ENCODE results near the gene SEL1L3. TPM values are rescaled to one million over a fixed set of nuclear protein-coding genes. Genes with fewer than 3 reads are reported as not detected.
"Not testable (repeated sequence)": the region's sequence is repeated elsewhere in the genome, so short reads cannot be mapped to it uniquely, and the experiment has no call there.

Gene SEL1L3
- total RNA-seq, 2 experiments from 2014 or later, result 62.3 to 65.5 TPM

- Mint-ChIP-seq H3K4me3 (no peak overlapping the region), H3K27me3 (ENCODE audit: low read depth) (peaks cover 2% of the 10 kb centered on the region), H3K9me3 (ENCODE audit: insufficient read depth) (no peaks in the 10 kb centered on the region), H3K4me1 (ENCODE audit: low read depth) (peaks cover 5% of the 10 kb centered on the region), H3K36me3 (ENCODE audit: low read depth) (no peaks in the 10 kb centered on the region), H3K27ac (no peak overlapping the region)
- DNase-seq (no peak), ATAC-seq (no peak)
- ChIA-PET CTCF (no interaction called here), POLR2A (no interaction called here)
These were observed 12.5 kb upstream of the SEL1L3 start for GRCh38 chr4:25875281-25875745.

- H3K27me3 Mint-ChIP-seq (ENCODE audit: low read depth), result peaks cover 1% of the 10 kb centered on the region
- no peaks in the 10 kb centered on the region for H3K36me3 Mint-ChIP-seq (ENCODE audit: low read depth)
- no peak for DNase-seq
- H3K4me1 Mint-ChIP-seq (ENCODE audit: low read depth), result peaks cover 5% of the 10 kb centered on the region
- CTCF ChIA-PET, result no interaction called here
- H3K27ac Mint-ChIP-seq, result no peak overlapping the region
- POLR2A ChIA-PET, result no interaction called here
- no peak overlapping the region for H3K4me3 Mint-ChIP-seq
- no peaks in the 10 kb centered on the region for H3K9me3 Mint-ChIP-seq (ENCODE audit: insufficient read depth)
- no peak for ATAC-seq
These were observed 11.9 kb upstream of the SEL1L3 start for GRCh38 chr4:25874655-25875054.

- H3K4me3 Mint-ChIP-seq, result no peak overlapping the region
- H3K9me3 Mint-ChIP-seq (ENCODE audit: insufficient read depth), result no peaks in the 10 kb centered on the region
- no peak for DNase-seq
- H3K36me3 Mint-ChIP-seq (ENCODE audit: low read depth), result no peaks in the 10 kb centered on the region
- no peak for ATAC-seq
- H3K27ac Mint-ChIP-seq, result no peak overlapping the region
- CTCF ChIA-PET, result no interaction called here
- POLR2A ChIA-PET, result no interaction called here
- no peaks in the 10 kb centered on the region for H3K27me3 Mint-ChIP-seq (ENCODE audit: low read depth)
- peaks cover 5% of the 10 kb centered on the region for H3K4me1 Mint-ChIP-seq (ENCODE audit: low read depth)
These were observed 10.9 kb upstream of the SEL1L3 start for GRCh38 chr4:25873632-25874129.

- Mint-ChIP-seq H3K9me3 (ENCODE audit: insufficient read depth) (no peaks in the 10 kb centered on the region), H3K4me1 (ENCODE audit: low read depth) (peaks cover 5% of the 10 kb centered on the region), H3K27ac (no peak overlapping the region), H3K36me3 (ENCODE audit: low read depth) (no peaks in the 10 kb centered on the region), H3K27me3 (ENCODE audit: low read depth) (no peaks in the 10 kb centered on the region), H3K4me3 (no peak overlapping the region)
- POLR2A ChIA-PET, result no interaction called here
- ATAC-seq (no peak), DNase-seq (no peak)
- CTCF ChIA-PET, result no interaction called here
These were observed 10.3 kb upstream of the SEL1L3 start for GRCh38 chr4:25872851-25873631.

- H3K27ac Mint-ChIP-seq, result no peak overlapping the region
These were observed 7.3 kb upstream of the SEL1L3 start for GRCh38 chr4:25870081-25870480.

GRCh38 chr4:25867781-25868294 lies 5.0 kb upstream of the SEL1L3 start:
- H3K4me1 Mint-ChIP-seq (ENCODE audit: low read depth), result peaks cover 8% of the 10 kb centered on the region
- no peaks in the 10 kb centered on the region for H3K27me3 Mint-ChIP-seq (ENCODE audit: low read depth)
- ATAC-seq (no peak), DNase-seq (no peak)
- no peaks in the 10 kb centered on the region for H3K36me3 Mint-ChIP-seq (ENCODE audit: low read depth)
- no peaks in the 10 kb centered on the region for H3K9me3 Mint-ChIP-seq (ENCODE audit: insufficient read depth)
- H3K4me3 Mint-ChIP-seq, result no peak overlapping the region
- no peak overlapping the region for H3K27ac Mint-ChIP-seq
- ChIA-PET POLR2A (no interaction called here), CTCF (no interaction called here)

More at GRCh38 chr4:25870081-25870480, 7.3 kb upstream of the SEL1L3 start:
- ATAC-seq (no peak), DNase-seq (no peak)
- no peaks in the 10 kb centered on the region for H3K9me3 Mint-ChIP-seq (ENCODE audit: insufficient read depth)
- H3K4me1 Mint-ChIP-seq (ENCODE audit: low read depth), result peaks cover 5% of the 10 kb centered on the region
- ChIA-PET POLR2A (no interaction called here), CTCF (interaction anchor here (1.3 kb wide), 1 partner anchor 13 kb away, joined by 3 read pairs; no protein-coding TSS in a partner anchor)
- no peaks in the 10 kb centered on the region for H3K36me3 Mint-ChIP-seq (ENCODE audit: low read depth)
- no peaks in the 10 kb centered on the region for H3K27me3 Mint-ChIP-seq (ENCODE audit: low read depth)
- H3K4me3 Mint-ChIP-seq, result no peak overlapping the region

GRCh38 chr4:25866401-25866800 lies 3.6 kb upstream of the SEL1L3 start:
- ATAC-seq; H3K9me3 Mint-ChIP-seq (ENCODE audit: insufficient read depth); H3K36me3 Mint-ChIP-seq (ENCODE audit: low read depth); POLR2A ChIA-PET; H3K27ac Mint-ChIP-seq; CTCF ChIA-PET; DNase-seq; H3K4me3 Mint-ChIP-seq; H3K27me3 Mint-ChIP-seq (ENCODE audit: low read depth); H3K4me1 Mint-ChIP-seq (ENCODE audit: low read depth): not testable (repeated sequence)

GRCh38 chr4:25865586-25865985 lies 2.8 kb upstream of the SEL1L3 start:
- ChIA-PET POLR2A (no interaction called here), CTCF (no interaction called here)
- Mint-ChIP-seq H3K9me3 (ENCODE audit: insufficient read depth) (no peaks in the 10 kb centered on the region), H3K36me3 (ENCODE audit: low read depth) (peaks cover 9% of the 10 kb centered on the region), H3K27me3 (ENCODE audit: low read depth) (no peaks in the 10 kb centered on the region), H3K27ac (no peak overlapping the region), H3K4me1 (ENCODE audit: low read depth) (peaks cover 17% of the 10 kb centered on the region), H3K4me3 (no peak overlapping the region)
- DNase-seq, result no peak
- no peak for ATAC-seq

GRCh38 chr4:25863831-25864418 lies 1.1 kb upstream of the SEL1L3 start:
- Mint-ChIP-seq H3K9me3 (ENCODE audit: insufficient read depth) (no peaks in the 10 kb centered on the region), H3K27ac (peak overlapping the region; percentile 73), H3K4me1 (ENCODE audit: low read depth) (peaks cover 34% of the 10 kb centered on the region), H3K27me3 (ENCODE audit: low read depth) (no peaks in the 10 kb centered on the region), H3K4me3 (peak overlapping the region; percentile 71), H3K36me3 (ENCODE audit: low read depth) (peaks cover 16% of the 10 kb centered on the region)
- ATAC-seq (no peak), DNase-seq (no peak)
- POLR2A ChIA-PET, result interaction anchor here (0.7 kb wide), 1 partner anchor 384 kb away, joined by 3 read pairs; no protein-coding TSS in a partner anchor
- CTCF ChIA-PET, result interaction anchor here (0.8 to 2.0 kb wide), 4 partner anchors 9 to 124 kb away, joined by 3 to 5 read pairs (median 4); no protein-coding TSS in a partner anchor

- H3K4me1 Mint-ChIP-seq (ENCODE audit: low read depth), result peaks cover 38% of the 10 kb centered on the region
- H3K27me3 Mint-ChIP-seq (ENCODE audit: low read depth), result no peaks in the 10 kb centered on the region
- H3K27ac Mint-ChIP-seq, result peak overlapping the region; percentile 73
- H3K9me3 Mint-ChIP-seq (ENCODE audit: insufficient read depth), result no peaks in the 10 kb centered on the region
- POLR2A ChIA-PET, result interaction anchor here (0.7 kb wide), 1 partner anchor 385 kb away, joined by 3 read pairs; no protein-coding TSS in a partner anchor
- ATAC-seq (no peak), DNase-seq (peak; percentile 37)
- CTCF ChIA-PET, result interaction anchor here (1.9 to 2.0 kb wide), 2 partner anchors 9 to 125 kb away, joined by 4 to 5 read pairs; no protein-coding TSS in a partner anchor
- peak overlapping the region; percentile 71 for H3K4me3 Mint-ChIP-seq
- peaks cover 21% of the 10 kb centered on the region for H3K36me3 Mint-ChIP-seq (ENCODE audit: low read depth)
These were observed 578 bp upstream of the SEL1L3 start for GRCh38 chr4:25863347-25863784.

- ATAC-seq, result peak; percentile 38
- POLR2A ChIA-PET, result interaction anchor here (1.0 to 1.9 kb wide), 3 partner anchors 8 to 52 kb away, joined by 3 to 9 read pairs (median 3); partner anchors contain the start of gene SMIM20
- CTCF ChIA-PET, result interaction anchor here (1.7 kb wide), 2 partner anchors 20 to 51 kb away, joined by 9 to 10 read pairs; partner anchors contain the start of gene SMIM20
- peak overlapping the region; percentile 100 for H3K4me3 Mint-ChIP-seq
- no peaks in the 10 kb centered on the region for H3K9me3 Mint-ChIP-seq (ENCODE audit: insufficient read depth)
- no peaks in the 10 kb centered on the region for H3K27me3 Mint-ChIP-seq (ENCODE audit: low read depth)
- peak overlapping the region; percentile 98 for H3K27ac Mint-ChIP-seq
- H3K4me1 Mint-ChIP-seq (ENCODE audit: low read depth), result peaks cover 52% of the 10 kb centered on the region
- peaks cover 34% of the 10 kb centered on the region for H3K36me3 Mint-ChIP-seq (ENCODE audit: low read depth)
- DNase-seq, result peak; percentile 62
These were observed 807 bp downstream of the SEL1L3 start for GRCh38 chr4:25861951-25862410.
